Lower leg skin (tissue), 4 donors: ENCODE results near the gene TOMM20. TPM values are rescaled to one million over a fixed set of nuclear protein-coding genes. Genes with fewer than 3 reads are reported as not detected.

Experiments used
- DNase-seq, 2 donors: peaks; one replicate each; pipeline ENCODE4 v3.0.0-alpha.2; 2019; ENCODE audit warnings: low spot score in 2 of 2
- H3K4me3 ChIP-seq: fragments of 200-600 bp; sonication (generic); 2 replicates; pipeline ENCODE4 v1.5.1; 2017; ENCODE audit warnings: mild to moderate bottlenecking, low read depth; ENCODE audit not compliant: poor library complexity, severe bottlenecking
- POLR2A ChIP-seq, 2 donors: fragments of 450-650 bp; IDR thresholded peaks; one replicate each; pipeline ENCODE4 v1.6.1; 2016 to 2017; ENCODE audit warnings: antibody characterized with exemption in 2 of 2, mild to moderate bottlenecking in 1 of 2, moderate library complexity in 1 of 2
- WGBS, 2 donors: methylation state at CpG; one replicate each; pipeline ENCODE4 v1.1.5; 2018; 5-methylcytosine and 5-hydroxymethylcytosine counted together
- intact Hi-C: fragments of 100-400 bp; cut with DNase I; formaldehyde crosslinking; loops from one replicate; pipeline ENCODE4 v1.15.0; 2023; ENCODE audit warnings: low total_unique reads
- total RNA-seq, 4 donors: library from RNA; depleted of rRNA; stranded (reverse); fragments of >200 nt; gene quantifications; one replicate each; pipeline ENCODE4 v1.1.0, GENCODE V29; 2016
- TF ChIP-seq, protein P1 (sequence below), 3 donors: fragments of 450-650 bp; IDR thresholded peaks; one replicate each; pipeline ENCODE4 v1.5.1; 2016; ENCODE audit warnings: antibody characterized with exemption in 3 of 3, mild to moderate bottlenecking in 3 of 3, moderate library complexity in 2 of 3

TOMM20 gene
- total RNA-seq, 4 donors from 2014 or later: 69.4 to 121 (median 112) TPM

DNA sequence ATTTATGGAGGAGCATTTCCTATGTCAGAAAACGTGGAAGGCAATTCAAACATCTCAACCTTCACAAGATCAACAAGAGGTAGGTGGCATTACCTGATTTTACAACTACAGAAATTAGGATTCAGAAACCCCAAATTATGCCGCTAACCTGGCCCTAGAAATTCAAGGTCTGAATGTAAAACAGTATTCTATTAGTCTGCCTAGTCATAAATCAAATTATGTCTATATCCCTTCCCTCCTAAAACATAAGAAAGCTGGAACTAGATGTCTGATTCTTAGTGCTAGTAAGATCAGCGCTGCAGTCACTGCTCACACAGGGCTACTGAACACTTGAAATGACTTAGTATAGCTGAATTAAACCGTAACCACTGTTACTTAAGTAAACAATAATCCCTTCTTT is 1.4 kb downstream of the TOMM20 start:
- DNase-seq: no peak
- 18 to 25% methylated on average over 4 of the region's 4 CpGs for WGBS, 2 donors
- intact Hi-C loops: no loop called here
- H3K4me3 ChIP-seq: no peak overlapping the region
- TF ChIP-seq, protein P1, sequence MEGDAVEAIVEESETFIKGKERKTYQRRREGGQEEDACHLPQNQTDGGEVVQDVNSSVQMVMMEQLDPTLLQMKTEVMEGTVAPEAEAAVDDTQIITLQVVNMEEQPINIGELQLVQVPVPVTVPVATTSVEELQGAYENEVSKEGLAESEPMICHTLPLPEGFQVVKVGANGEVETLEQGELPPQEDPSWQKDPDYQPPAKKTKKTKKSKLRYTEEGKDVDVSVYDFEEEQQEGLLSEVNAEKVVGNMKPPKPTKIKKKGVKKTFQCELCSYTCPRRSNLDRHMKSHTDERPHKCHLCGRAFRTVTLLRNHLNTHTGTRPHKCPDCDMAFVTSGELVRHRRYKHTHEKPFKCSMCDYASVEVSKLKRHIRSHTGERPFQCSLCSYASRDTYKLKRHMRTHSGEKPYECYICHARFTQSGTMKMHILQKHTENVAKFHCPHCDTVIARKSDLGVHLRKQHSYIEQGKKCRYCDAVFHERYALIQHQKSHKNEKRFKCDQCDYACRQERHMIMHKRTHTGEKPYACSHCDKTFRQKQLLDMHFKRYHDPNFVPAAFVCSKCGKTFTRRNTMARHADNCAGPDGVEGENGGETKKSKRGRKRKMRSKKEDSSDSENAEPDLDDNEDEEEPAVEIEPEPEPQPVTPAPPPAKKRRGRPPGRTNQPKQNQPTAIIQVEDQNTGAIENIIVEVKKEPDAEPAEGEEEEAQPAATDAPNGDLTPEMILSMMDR (IDR thresholded peaks at IDR 0.05): no peak
- TF ChIP-seq POLR2A (IDR thresholded peaks at IDR 0.05): no peak

- DNase-seq: no peak
- TF ChIP-seq POLR2A (IDR thresholded peaks at IDR 0.05): no peak
- TF ChIP-seq, protein P1 (IDR thresholded peaks at IDR 0.05): no peak
- WGBS, 2 donors: 52 to 65% methylated on average over 1 of the region's 1 CpG
- intact Hi-C loops: no loop called here
- H3K4me3 ChIP-seq: no peak overlapping the region
Measured at GRCh38 chr1:235124665-235125064, 4.0 kb downstream of the TOMM20 start.

DNA sequence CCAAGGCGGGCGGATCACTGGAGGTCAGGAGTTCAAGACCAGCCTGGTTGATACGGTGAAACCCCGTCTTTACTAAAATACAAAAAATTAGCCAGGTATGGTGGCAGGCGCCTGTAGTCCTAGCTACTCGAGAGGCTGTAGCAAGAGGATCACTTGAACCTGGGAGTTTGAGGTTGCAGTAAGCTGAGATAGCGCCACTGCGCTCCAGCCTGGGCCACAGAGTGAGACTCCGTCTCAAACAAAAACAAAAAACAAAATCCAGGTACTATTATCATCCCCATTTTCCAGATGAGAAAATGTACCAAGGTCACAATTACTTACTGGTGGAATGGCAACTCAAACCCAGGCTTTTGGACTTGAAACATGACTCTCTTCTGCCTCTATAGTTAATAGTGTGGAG is 4.5 kb downstream of the TOMM20 start:
- WGBS, 2 donors: 91 to 94% methylated on average over 9 of the region's 9 CpGs
- intact Hi-C loops: no loop called here
- no peak overlapping the region for H3K4me3 ChIP-seq
- TF ChIP-seq POLR2A (IDR thresholded peaks at IDR 0.05): no peak
- DNase-seq: no peak

- no peak for TF ChIP-seq POLR2A (IDR thresholded peaks at IDR 0.05)
- TF ChIP-seq, protein P1 (IDR thresholded peaks at IDR 0.05): no peak
- intact Hi-C loops: no loop called here
- DNase-seq: no peak
- no peak overlapping the region for H3K4me3 ChIP-seq
- 59 to 67% methylated on average over 1 of the region's 1 CpG for WGBS, 2 donors
Measured at GRCh38 chr1:235122348-235122747, 6.3 kb downstream of the TOMM20 start.

DNA sequence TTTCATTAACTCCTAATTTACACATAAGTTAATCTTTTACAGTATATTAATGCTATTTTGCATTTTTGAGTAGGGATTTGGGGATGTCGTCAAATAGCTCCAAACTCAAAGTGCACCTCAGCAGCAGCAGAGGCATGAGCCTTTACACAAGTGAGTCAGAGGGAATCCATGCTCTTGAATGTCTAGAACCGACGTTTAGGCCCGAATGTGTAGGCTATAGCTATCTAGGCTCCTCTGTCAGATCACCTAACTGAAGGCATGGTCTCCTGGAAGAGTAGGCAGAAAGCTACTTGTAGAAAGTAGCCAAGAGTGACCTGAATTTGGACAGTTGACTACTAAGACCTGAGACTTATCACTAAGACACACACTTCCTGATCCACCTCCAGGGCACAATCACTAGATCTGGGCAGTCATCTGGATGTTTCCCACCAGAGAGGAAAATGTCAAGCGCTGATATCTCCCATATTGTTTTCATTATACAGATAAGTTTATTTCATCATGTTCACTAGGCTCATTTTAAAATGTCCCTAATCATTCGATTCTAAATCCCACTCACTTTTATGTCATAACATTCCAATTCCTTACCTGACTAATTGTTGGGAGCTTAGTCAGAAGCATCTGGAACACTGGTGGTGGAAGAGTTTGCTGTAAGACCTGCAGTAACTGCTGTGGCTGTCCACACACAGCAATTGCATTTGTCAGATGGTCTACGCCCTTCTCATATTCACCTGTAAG is 15.3 kb downstream of the TOMM20 start:
- no peak for TF ChIP-seq POLR2A (IDR thresholded peaks at IDR 0.05)
- TF ChIP-seq, protein P1 (IDR thresholded peaks at IDR 0.05): no peak
- no peak overlapping the region for H3K4me3 ChIP-seq
- DNase-seq: no peak
- intact Hi-C loops: no loop called here
- WGBS, 2 donors: 87 to 88% methylated on average over 7 of the region's 7 CpGs

DNA sequence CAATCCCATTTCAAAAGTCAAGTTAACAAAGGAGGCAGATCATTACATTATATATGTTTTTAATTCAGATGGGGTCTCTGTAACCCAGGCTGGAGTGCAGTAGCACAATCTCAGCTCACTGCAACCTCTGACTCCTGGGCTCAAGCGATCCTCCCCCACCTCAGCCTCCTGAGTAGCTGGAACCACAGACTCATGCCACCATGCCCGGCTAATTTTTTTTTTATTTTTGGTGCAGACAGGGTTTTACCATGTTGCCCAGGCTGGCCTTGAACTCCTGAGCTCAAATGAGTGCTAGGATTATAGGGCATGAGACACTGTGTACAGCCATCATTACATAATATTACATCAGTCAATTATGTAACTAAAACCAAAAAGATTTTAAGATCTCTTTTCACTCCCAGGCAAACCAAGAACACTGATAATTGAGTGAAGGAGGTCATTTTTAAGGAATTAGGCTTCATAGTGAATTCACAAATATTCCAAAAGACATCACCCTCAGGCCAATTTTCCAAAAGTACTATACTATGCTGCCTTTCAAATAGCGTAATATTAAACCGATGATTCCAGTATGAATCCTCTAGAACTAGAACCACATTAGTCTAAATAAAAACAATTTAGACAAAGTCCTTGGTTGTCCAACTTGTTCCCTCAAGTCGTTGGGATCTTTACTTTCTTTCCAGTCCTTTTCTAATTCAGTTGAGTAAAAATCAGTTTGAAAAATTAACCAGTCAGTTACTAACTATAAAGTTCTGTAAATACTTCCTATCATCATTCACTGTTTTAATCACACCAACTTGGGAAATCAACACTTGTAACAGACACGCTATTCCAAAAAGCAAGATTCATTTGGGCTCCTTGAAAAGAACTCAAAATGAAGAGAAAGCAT is 16.1 kb downstream of the TOMM20 start:
- no peak overlapping the region for H3K4me3 ChIP-seq
- TF ChIP-seq POLR2A (IDR thresholded peaks at IDR 0.05): no peak
- TF ChIP-seq, protein P1 (IDR thresholded peaks at IDR 0.05): no peak
- WGBS, 2 donors: 75 to 78% methylated on average over 6 of the region's 6 CpGs
- intact Hi-C loops: no loop called here
- no peak for DNase-seq
